Transverse colon (tissue), 3 donors: ENCODE results near the gene ZNF684.

ENCODE experiments used
- POLR2A ChIP-seq: fragments of 450-650 bp; IDR thresholded peaks from one replicate; pipeline ENCODE4 v1.6.1; 2016; ENCODE audit warnings: antibody characterized with exemption, mild to moderate bottlenecking, moderate library complexity
- POLR2AphosphoS5 ChIP-seq, 3 donors: sonication (generic); formaldehyde crosslinking; IDR thresholded peaks; one replicate each; pipeline ENCODE4 v1.6.1; 2016; ENCODE audit warnings: antibody characterized with exemption in 3 of 3

- TF ChIP-seq POLR2A, result no peak
- TF ChIP-seq POLR2AphosphoS5 (IDR thresholded peaks at IDR 0.05), result no peak
Measured at GRCh38 chr1:40535732-40536131, 4.3 kb downstream of the ZNF684 start.
